Calu3 (cell line): ENCODE results near the gene TTC16. TPM values are rescaled to one million over a fixed set of nuclear protein-coding genes. Genes with fewer than 3 reads are reported as not detected.

Source experiments
- BruUV-seq: library from RNA; stranded (reverse); fragments of 400-500 nt; replicated peaks from 2 replicates; lab custom pipeline; 2021; lab: Mats Ljungman, UMichigan
- CTCF ChIA-PET: fragments of 300-600 bp; sonication (Branson Sonifier 250); formaldehyde crosslinking; loops from one replicate; lab custom pipeline; 2022; ENCODE audit warnings: antibody characterized with exemption; lab: Charles Lee
- DNase-seq: peaks from one replicate; pipeline ENCODE4 v3.0.0; 2022
- H3K27ac Mint-ChIP-seq: one replicate; pipeline ENCODE4 v1.8.0; 2022; ENCODE audit warnings: mixed read lengths; ENCODE audit not compliant: unreplicated experiment
- H3K27me3 Mint-ChIP-seq: one replicate; pipeline ENCODE4 v1.8.0; 2022; ENCODE audit warnings: mixed read lengths; ENCODE audit not compliant: unreplicated experiment
- H3K36me3 Mint-ChIP-seq: one replicate; pipeline ENCODE4 v1.8.0; 2022; ENCODE audit warnings: mild to moderate bottlenecking, moderate library complexity, mixed read lengths; ENCODE audit not compliant: insufficient read depth, unreplicated experiment
- H3K4me1 Mint-ChIP-seq: one replicate; pipeline ENCODE4 v1.8.0; 2022; ENCODE audit warnings: mild to moderate bottlenecking, low read depth, mixed read lengths; ENCODE audit not compliant: unreplicated experiment
- H3K4me3 Mint-ChIP-seq: one replicate; pipeline ENCODE4 v1.8.0; 2022; ENCODE audit warnings: mild to moderate bottlenecking, low read depth, moderate library complexity, mixed read lengths; ENCODE audit not compliant: unreplicated experiment
- H3K9me3 Mint-ChIP-seq: one replicate; pipeline ENCODE4 v1.8.0; 2022; ENCODE audit warnings: low read depth, mixed read lengths; ENCODE audit not compliant: unreplicated experiment
- CTCF ChIP-seq: fragments of 200-600 bp; IDR thresholded peaks from one replicate; pipeline ENCODE4 v1.8.0; 2022; ENCODE audit warnings: antibody characterized with exemption; ENCODE audit not compliant: unreplicated experiment
- intact Hi-C: fragments of 100-400 bp; cut with micrococcal nuclease; formaldehyde crosslinking; loops from one replicate; pipeline ENCODE4 v1.10.0; 2022; ENCODE audit not compliant: unreplicated experiment
- total RNA-seq: library from RNA; stranded (reverse); gene quantifications from 2 replicates; pipeline ENCODE4 v1.2.3, GENCODE V29; 2022

Gene TTC16
- total RNA-seq, 1 experiment from 2014 or later = not detected

GRCh38 chr9:127673234-127673633, 42.6 kb upstream of the TTC16 start:
- BruUV-seq = no TSS peak
- Mint-ChIP-seq H3K4me3 (no peak overlapping the region), H3K4me1 (no peaks in the 10 kb centered on the region), H3K27me3 (no peaks in the 10 kb centered on the region), H3K9me3 (no peaks in the 10 kb centered on the region), H3K36me3 (no peaks in the 10 kb centered on the region), H3K27ac (no peak overlapping the region)
- DNase-seq = no peak
- no peak for TF ChIP-seq CTCF
- intact Hi-C loops = no loop called here
- CTCF ChIA-PET = no interaction called here

- no peak for DNase-seq
- no peak for TF ChIP-seq CTCF
- Mint-ChIP-seq H3K9me3 (no peaks in the 10 kb centered on the region), H3K27me3 (no peaks in the 10 kb centered on the region), H3K36me3 (no peaks in the 10 kb centered on the region), H3K4me1 (no peaks in the 10 kb centered on the region), H3K27ac (no peak overlapping the region), H3K4me3 (no peak overlapping the region)
- intact Hi-C loops = no loop called here
- CTCF ChIA-PET = no interaction called here
- no TSS peak for BruUV-seq
Observed at GRCh38 chr9:127676638-127677037, 39.2 kb upstream of the TTC16 start.

GRCh38 chr9:127679506-127679905, 36.4 kb upstream of the TTC16 start:
- intact Hi-C loops = no loop called here
- H3K27ac Mint-ChIP-seq = no peak overlapping the region
- CTCF ChIA-PET = no interaction called here

GRCh38 chr9:127680226-127680625, 35.7 kb upstream of the TTC16 start:
- TF ChIP-seq CTCF = no peak
- no peak for DNase-seq
- Mint-ChIP-seq H3K27me3 (no peaks in the 10 kb centered on the region), H3K27ac (no peak overlapping the region), H3K9me3 (no peaks in the 10 kb centered on the region), H3K4me3 (no peak overlapping the region), H3K4me1 (no peaks in the 10 kb centered on the region), H3K36me3 (no peaks in the 10 kb centered on the region)
- no TSS peak for BruUV-seq
- intact Hi-C loops = no loop called here
- CTCF ChIA-PET = interaction anchor here (0.5 to 0.6 kb wide), 2 partner anchors 180 to 389 kb away, joined by 3 read pairs; no protein-coding TSS in a partner anchor

More at GRCh38 chr9:127679506-127679905, 36.4 kb upstream of the TTC16 start:
- Mint-ChIP-seq H3K9me3 (no peaks in the 10 kb centered on the region), H3K4me3 (no peak overlapping the region), H3K27me3 (no peaks in the 10 kb centered on the region), H3K36me3 (no peaks in the 10 kb centered on the region), H3K4me1 (no peaks in the 10 kb centered on the region)
- TF ChIP-seq CTCF = no peak
- DNase-seq = no peak
- BruUV-seq = no TSS peak
